HG02642 (cell line): ENCODE measurements around the gene AFAP1L1.
A peak's percentile ranks its signal among the peaks of the same experiment; 100 is the strongest.
"Not testable (repeated sequence)": the region's sequence is repeated elsewhere in the genome, so short reads cannot be mapped to it uniquely, and the experiment has no call there.

Experiments used
- ATAC-seq: cut with Tn5 transposase; IDR thresholded peaks from one replicate; pipeline ENCODE4 v1.9.1; 2021; ENCODE audit warnings: mild to moderate bottlenecking; ENCODE audit not compliant: unreplicated experiment, poor library complexity

The AFAP1L1 gene

DNA sequence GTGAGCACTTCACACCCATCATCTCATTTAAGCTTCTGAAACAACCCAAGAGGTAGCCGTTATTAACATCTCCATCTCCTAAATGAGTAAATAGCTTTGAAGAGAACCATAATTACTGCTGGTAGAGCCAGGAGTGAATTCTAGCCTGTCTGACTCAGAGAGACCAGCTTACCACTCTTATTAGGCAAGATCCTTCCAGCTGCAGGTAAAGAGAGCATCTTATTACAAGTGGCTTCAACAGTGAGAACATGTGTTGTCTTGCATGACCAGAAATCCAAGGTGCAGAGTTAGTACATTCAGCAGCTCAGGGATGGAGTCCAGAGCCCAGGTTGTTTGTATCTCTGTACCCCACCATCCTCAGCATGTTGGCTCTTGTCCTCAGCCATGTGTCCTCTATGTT lies 10.9 kb upstream of the AFAP1L1 start:
- ATAC-seq: no peak

DNA sequence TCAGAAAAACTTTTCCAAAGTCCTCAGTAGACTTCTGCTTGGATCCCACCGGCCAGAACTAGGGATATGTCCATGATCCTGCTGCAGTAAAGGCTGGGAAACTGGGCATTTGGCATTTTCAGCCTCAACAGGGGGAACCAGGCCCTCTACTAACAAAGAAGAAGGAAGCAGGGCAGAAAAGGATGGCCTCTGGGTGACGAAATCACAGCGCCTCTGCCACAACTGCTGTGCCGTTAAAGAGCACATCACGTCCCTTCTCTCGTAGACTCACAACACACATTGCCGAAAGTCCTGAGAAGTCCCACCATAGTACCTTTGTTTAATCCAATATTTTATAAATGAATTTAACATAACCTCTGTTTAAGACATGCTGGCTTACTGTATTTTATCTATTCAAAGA lies 10.4 kb upstream of the AFAP1L1 start:
- ATAC-seq: no peak

DNA sequence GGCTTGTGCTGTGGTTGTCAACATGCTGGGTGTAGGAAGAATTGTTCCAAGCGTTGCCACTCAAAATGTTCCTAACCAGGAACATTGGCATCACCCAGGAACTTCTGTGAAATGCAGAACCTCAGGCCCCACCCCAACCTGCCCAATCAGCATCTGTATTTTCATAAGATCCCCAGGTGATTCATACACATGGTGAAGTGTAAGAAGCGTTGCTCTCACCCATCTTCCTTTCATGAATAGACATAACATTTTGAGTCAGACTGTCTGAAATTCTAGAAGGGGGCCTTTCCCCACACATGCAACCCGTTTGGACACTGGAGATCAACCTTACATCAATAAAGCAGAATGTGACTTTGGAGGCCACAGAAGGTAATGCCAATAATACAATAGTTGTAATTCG lies 9.3 kb upstream of the AFAP1L1 start:
- no peak for ATAC-seq

DNA sequence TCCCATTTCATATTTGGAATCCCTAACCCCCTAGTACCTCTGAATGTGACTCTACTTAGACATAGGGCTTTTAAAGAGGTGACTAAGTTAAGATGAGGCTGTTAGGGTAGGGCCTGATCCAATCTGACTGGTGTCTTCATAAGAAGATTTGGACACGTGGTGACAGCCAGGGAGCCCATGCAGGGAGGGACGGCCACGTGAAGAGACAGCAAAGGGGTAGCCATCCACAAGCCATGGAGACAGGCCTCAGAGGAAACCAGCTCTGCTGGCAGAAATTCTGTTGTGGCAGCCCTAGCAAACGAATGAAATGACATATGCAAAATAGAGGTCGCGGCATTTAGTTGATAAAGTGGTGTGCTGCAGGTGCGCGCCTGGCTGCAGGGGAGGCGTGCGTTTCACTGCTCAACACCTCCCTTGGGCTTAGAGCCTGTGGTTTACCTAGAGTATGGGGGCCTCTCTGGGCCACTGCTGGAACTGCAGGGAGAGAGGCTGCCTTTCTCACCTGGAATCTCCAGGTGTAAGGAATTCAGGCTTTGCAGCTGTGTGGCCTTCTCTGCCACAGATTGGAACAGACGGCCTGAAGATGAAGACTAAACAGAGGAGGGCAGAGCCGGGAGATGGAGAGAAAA lies 7.1 kb upstream of the AFAP1L1 start:
- ATAC-seq: peak; percentile 81

DNA sequence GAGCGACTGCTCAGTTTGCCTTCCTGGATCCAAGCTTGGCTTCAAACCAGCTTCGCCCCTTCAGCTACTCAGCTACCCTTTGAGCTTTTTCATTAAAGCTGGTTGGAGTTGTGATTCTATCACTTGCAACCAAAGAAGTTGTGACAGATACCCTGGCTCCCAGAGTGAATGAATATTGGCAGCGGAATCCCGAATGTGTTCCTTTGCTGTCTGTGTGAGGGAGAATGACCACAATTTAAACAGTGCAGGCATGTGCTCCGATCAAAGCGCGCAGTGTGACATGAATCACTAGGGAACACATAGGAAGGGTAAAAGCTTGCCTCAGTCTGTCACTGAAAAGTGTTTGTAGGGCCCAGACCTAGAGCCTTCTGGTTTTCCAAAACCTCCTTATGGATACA lies 6.6 kb upstream of the AFAP1L1 start:
- ATAC-seq: no peak

DNA sequence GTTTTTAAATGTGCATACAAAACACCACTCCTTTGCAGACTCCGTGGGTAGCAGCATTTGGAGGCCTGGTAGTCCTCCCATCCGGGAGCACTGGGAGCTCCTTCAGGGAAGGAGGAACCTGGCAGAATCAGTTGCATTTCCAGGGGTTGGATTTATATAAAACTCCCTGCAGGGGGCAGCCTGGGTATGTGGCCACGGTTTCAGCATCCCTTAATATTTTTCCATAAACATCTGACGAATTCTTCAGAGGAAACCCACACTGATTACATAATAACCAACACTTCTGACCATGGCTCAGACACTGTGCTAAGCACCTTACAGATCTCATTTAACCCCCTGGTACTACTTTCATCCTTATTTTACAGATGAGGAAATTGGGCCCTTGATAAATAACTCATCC lies 6.1 kb upstream of the AFAP1L1 start:
- no peak for ATAC-seq

DNA sequence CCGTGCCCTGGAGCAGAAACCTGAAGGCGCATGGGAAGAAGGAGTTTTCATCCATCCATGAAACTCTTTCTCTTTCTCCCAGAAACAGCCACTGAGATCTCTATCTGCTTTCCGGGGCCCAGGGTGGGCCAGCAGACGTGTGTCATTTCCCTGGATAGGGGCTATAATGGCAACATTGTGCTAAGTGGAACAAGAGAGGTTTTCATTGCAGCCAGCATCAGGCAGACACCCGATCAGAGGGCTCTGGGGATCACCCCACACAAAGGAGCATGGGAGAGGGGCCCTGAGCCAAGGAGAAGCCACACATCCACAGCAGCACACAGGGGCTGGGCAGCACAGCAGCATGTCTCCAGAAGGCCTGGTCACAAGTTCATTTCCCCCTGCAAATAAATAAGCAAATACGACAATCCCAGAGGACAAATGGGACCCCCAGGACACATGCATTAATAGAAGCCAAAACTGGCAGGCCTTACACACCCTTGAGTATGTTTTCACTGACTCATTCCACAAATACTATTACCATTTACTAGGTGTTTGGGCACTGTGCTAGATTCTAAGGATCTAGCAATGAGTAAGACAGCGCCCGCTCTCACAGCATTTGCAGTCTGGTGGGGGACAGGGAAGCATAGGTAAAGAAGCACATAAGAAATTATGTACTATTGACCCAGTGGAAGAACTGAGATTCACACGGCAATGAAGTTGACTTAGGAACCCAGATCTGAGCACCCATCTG lies 4.3 kb upstream of the AFAP1L1 start:
- no peak for ATAC-seq

DNA sequence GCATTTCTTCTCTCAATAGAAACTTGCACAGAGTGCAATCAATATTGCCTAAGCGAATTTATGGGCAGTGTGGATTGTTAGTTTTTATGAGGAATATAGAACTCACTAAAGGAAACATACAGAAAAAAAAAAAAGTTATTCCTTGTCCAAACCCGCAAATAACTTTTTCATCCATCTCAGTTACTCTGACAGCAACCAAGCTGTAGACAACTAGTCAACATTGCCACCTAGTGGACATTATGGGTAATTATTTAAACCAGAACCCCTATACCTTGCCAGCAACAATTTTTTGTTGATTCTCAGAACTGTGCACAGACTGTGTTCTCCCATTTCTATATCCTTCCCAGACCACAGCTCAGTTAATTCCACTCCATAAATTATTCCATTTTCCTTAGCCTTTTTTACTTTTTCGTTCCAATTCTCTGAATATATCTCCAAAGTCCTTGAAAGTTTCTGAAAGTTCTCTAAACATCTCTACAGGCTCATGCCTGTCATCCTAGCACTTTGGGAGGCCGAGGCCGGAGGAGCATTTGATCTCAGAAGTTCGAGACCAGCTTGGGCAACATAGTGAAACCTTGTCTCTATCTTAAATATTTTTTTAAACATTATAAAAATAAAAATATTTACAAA lies 2.6 kb upstream of the AFAP1L1 start:
- no peak for ATAC-seq

DNA sequence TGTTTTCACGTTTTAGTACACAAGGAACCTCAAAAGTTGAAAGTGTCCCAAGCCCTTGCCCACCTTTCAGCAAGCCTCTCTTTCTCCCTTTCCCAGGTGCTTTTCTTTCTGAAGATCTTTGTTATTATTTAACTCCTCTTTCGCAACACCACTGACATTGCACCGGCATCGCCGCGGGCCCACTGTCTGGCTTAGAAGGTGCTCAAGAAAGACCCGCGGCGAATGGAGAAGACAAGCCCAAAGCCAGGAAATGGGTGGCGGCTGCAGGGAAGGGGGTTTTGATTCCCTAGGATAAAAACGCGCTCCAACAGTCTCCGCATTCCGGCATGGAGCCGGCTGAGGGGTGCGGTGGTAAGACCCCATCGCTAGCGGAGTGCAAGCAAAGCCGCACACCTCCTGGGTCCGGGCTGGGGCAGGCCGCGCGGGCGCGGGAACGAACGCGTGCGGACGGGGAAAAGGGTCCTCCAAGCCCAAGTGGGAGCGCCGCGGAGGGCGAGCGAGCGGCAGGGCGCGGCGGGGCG lies 404 bp upstream of the AFAP1L1 start:
- ATAC-seq: no peak

DNA sequence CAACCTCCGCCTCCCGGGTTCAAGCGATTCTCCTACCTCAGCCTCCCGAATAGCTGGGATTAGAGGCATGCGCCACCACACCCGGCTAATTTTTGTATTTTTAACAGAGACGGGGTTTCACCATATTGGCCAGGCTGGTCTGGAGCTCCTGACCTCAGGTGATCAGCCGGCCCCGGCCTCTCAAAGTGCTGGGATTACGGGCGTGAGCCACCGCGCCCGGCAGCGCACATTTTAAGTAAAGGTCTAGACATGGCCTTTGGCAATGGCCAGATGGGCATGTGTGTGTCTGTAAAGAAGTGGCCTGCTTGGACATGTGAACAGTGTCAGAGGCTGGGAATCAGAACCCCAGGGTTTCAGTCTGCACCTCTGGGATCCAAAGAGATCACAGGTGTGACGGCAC lies 1.1 kb downstream of the AFAP1L1 start:
- not testable (repeated sequence) for ATAC-seq

DNA sequence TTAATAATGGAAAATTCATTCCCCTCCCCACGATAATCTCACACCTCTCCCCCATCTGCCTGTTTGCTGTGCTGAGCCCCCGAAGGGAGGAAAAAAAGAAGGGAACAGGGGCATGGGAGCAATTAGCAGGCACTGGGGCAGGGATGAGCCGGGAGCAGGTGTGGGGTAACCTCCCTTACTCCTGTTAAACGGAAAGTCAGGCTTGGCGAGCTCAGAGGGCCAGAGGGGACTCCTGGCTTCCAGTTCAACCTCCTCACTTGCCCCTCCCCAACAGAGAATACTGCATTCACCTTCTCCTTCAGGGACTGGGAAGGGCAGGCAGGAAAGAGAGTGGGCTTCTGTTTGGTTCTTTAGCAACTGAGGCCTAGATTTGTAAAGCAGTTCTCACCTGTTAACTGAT lies 1.6 kb downstream of the AFAP1L1 start:
- no peak for ATAC-seq

DNA sequence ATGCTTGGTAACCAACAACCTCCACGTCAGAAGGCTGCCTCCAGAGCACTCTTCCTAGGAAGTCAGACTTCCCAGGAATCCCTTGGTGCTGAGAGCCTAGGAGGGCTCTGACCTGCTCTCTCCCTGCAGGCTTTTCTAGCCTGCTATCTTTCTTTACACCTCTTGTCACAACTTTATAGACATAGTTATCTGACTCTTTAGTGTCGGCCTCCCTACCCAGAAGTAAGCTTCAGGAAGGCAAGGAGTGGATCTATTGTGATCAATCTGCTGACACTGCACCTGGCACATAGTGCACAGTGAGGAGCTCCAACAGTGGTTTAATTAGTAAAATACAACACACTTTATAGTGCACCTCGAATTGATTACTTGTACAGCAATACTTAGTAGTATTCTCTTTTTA lies 2.3 kb downstream of the AFAP1L1 start:
- ATAC-seq: no peak

DNA sequence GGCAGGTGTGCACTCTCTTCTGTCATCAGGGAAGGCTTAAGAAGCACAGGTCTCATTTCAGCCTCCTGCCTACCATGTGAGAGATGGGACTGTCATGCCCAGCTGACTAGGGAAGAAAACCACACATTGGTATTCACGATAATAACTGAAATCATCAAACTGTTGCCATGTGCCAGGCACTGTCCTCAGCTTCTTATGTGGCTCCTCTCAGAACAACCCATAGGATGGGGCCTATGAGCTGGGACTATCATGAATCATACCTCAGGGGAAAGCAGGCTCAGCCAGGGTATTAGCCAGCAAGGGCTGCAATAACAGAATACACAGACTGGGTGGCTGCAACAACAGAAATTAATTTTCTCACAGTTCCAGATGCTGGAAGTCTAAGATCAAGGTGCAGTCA lies 3.3 kb downstream of the AFAP1L1 start:
- ATAC-seq: no peak

DNA sequence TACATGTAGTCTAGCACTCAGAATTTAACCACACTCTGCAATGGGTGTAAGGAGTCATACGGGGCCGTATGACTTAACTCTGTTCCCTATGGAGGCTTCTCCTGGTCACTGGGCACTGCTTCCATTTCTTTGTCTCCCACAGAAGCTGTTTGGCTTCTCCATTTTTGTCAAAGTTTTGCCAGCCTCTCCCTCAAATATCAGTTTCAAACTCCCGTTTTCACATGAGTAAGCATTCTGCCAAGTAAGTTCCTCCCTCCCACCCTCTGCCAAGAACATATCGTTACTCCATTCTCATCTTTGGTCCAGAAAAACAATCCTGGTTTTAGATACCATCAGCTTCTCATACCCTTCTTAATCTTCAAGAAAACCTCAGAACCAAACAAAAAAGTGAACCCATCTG lies 6.1 kb downstream of the AFAP1L1 start:
- ATAC-seq: no peak

DNA sequence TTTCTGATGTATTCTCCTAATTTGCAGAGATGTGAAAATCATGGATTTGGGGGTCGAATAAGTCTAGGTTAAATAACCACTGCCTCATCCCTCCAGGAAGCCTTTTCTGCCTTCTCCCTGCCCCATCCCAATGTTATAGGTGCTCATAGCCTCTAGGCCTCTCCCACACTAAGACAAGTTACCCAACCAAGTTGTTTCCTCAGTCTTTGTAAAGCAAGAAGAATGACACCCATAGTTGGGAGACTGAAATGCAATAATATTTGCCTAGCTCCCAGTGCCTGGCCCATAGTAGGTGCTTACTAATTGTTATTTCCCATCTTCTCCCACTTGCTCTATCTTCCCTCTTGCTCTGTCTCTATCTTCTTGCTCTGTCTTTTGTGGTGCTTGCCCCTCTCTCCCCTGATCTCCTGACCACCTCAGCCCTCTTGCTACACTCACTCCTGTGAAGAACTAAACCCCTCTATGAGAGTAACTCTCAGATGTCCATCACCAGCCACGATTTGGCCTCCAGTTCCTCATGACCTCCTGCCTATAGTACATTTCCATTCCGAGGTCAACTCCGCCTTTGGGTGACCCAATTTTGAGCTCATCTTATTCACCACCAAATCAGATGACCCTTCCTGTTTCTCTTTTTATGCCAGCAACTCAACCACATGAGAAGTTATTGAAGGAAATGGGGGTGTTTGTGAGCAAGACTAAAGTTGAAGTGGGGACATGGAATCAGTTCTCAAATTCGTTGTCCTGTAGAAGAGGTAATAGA lies 7.0 kb downstream of the AFAP1L1 start:
- no peak for ATAC-seq

DNA sequence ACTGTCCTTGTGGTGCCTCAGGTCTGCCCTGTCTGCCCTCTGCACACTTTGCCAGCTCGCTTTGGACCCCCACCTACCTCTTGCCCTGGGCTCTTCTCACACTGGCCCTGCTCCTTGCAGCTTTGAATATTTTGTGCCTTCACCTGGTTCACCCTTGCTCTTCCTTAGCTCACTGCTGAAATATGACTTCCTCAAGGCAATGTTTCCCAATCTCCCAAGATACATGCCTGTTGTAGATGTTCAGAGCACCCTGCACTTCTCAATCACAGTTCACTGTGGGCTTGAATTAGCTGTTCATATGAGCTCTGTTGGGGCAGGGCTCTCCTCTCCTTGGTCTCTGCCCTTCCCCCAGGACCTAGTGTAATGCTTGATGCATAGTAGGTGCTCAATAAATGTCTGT lies 8.0 kb downstream of the AFAP1L1 start:
- no peak for ATAC-seq

DNA sequence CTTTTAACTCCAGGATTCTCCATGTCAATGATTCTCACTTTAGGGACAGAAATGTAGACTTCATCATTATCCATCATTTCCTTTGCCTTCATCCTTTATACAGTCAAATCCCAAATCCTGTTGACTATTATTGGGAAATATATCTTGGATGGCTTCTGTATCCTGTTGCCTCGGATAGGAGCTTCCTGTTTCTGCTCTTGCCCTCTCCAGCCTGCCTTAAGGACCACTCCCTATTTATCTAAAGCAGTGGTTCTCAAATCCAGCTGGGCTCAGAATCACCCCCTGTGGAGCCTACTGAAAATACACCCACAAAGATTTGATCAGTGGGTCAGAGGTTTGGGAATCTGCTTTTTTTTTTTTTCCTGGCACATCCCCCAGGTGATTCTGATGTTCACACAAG lies 8.5 kb downstream of the AFAP1L1 start:
- ATAC-seq: no peak

DNA sequence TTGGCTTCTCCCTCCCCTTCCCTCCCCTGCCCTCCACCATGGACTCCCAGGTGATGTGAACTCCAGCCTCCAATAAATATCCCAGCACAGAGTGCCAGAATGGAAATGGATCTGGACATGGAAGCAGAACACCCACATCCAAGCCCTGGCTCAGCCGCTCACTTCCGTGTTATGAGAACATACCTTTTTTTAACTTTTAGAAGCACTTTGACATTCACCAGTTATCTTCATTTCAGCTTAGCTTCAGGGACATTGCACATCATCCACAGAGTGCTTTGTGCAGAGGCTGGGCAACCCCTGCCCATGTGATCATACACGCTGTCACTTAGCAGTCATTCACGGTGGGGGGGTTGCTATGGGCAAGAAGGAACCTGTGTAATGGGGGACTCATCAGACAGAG lies 9.1 kb downstream of the AFAP1L1 start:
- no peak for ATAC-seq

DNA sequence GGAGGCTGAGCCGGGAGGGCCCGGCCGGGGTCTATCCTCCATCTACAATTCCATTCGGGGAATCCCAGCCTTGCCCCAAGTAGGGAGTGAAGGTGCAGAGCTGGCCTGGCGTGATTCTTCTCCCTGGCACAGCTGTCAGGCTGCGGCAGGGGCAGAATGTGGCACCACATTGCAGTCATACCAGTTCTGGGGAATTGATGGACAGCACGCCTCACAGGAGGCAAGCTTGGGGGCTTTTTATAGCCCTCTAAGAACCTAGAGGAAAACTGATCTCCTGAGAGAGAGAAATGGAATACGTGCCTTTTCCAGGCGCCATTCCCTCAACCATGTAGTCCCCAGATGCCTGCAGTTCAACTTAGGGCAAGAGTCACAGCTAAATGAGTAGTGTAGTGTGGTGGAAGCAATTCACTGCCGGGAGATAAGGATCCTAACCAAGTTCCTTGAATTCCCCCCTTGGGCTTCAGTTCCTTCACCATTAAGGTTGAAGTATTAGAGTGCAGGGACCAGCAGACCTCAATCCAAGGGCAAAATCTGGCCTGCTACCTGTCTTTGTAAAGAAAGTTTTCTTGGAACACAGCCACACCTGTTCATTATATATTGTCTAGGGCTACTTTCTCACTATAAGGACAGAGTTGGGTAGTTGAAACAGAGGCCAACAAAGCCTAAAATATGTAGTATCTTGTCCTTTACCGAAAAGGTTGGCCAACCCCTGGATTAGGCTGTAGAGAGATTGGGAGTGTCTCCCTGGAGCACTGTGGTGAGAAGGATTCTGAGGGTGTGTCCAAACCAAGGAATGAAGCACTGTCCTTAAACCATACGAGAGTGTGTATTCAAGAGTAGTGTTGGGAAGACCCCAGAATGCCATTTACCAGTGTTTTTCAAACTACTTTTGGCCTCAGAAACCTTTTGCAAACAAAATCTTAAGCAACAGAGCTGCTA lies 10.6 kb downstream of the AFAP1L1 start:
- ATAC-seq: no peak

DNA sequence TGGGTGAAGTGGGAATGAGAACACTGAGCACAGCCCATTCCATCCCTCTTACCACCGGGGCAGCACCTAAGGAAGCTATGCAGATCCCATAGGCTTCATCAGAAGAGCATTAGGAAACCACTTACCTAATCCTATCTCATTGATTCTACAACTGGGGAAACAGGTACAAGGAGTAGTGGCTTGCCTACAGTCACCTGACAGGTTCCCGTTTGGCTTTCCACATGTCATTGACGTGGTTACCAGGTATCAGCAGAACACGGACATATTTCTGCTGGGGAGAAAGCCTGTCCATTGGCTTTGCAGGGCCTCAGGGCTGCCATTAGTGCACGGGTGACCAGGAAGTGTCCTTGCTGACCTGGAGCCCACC lies 11.3 kb downstream of the AFAP1L1 start:
- no peak for ATAC-seq
